Stimulated activated CD4-positive, alpha-beta T cell treated with anti-CD3 and anti-CD28 coated beads, TNF-alpha, amount 100 ng/mL, for 1 hour (primary cell): ENCODE data around the gene SLC36A4.
"Not testable (repeated sequence)": the region's sequence is repeated elsewhere in the genome, so short reads cannot be mapped to it uniquely, and the experiment has no call there.

Source experiments
- DNase-seq, 3 donors: peaks; one replicate each; pipeline ENCODE4 v3.0.0-alpha.2; 2020; ENCODE audit warnings: low read depth in 3 of 3, low spot score in 1 of 3

SLC36A4 gene

DNA sequence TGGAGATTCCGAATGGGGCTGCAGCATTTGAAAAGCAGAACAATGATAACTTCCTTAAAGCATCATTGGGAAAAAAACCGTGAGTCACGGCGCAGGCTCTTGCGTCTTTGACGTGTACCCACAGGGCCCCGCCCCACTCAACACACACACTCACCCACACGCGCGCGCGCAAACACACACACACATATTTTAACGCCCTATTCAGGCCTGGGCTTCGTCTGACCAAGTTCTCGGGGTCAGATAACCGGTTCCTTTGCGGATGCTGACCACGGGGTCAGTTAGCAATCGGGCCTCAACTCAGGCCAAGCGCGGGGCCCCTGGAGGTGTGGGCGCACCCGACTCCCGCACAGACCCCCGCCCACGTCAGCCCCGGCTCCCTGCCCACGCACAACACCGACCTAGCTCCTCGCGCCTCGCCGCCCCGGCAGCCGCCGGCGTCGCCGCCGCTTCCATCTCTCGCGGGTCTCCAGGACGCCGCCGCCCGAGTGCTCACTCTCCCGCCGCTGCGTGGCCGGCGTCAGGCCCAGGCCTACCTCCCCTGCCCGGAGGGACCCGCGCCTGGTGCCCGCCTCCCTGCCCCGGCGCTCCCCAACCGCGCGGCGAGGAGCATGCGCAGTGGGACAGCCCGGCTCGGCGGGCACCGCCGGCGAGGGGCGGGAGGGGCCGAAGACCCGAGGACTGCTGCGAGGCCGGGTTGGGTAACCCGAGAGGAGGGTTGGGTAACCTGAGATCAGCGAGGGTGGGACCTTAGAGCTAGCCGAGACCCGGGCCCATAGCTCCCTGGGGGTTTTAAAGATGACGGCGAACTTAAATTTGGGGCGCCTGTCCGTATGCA lies at the start of gene SLC36A4:
TSS of gene SLC36A4 (minus strand) at position 612 of the 835 bp plus-strand sequence. CDS start at position 453, 159 bp downstream.
- peak; percentile 55 to 69 (median 65) for DNase-seq

DNA sequence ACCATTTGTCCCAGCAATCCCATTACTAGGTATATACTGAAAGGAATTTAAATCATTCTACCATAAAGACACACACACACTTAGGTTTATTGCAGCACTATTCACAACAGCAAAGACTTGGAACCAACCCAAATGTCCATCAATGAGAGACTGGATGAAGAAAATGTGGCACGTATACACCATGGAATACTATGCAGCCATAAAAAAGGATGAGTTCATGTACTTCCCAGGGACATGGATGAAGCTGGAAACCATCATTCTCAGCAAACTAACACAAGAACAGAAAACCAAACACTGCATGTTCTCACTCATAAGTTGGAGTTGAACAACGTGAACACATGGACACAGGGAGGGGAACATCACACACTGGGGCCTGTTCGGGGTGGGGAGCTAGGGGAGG lies 49.0 kb upstream of the SLC36A4 start:
- DNase-seq: not testable (repeated sequence)

DNA sequence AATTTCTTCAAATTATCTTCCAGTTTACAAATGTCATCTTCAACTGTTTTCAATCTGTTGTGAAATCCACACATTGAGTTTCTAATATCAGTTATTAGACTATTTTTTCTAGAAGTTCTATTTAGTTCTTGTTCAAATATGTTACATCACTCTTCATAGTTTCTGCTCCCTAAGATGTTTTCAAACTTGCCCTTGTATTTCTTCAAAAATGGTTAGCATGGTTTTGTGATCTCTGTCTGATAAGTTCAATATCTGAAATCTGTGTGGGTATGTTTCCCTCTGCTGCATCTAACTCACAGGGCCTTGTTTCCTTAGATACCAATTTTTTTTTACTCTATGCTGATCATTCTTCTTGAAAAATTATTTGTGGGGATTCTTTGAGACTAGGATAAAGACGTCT lies 46.2 kb upstream of the SLC36A4 start:
- DNase-seq: no peak

DNA sequence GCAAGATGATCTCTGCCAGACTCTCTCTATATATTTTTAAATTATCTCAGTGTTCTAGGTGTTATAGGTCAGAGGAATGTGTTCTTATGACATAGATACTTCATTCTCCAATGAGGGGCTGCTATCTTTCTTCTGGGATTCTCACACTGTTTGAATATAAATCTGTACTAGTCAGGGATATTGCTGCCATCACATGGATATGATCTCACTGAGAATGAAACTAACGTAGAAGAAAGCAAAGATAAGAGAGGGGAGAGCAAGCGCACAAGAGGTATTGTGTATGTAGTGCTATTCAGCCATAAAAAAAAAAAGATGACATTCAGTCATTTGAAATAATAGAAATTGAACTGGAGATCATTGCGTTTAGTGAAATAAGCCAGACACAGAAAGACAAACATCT lies 42.2 kb upstream of the SLC36A4 start:
- DNase-seq: no peak

DNA sequence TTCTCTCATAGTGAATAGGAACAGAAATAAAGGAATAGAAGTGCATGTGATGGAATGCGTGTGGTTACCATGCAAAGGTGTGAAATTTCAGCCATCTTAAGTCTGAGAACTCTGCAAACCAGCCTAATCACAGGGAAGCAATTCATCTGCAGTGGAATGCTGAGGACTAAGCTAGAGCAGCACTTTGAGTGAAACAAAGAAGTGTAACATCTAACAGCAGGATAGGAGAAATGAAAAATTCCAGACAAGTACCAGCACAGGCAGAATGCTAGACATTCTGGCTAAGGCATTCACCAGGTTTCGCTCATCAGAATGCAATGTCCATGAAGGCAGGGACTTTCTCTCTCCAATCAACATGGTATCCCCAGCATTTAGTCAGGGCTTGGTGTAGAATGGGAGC lies 41.2 kb upstream of the SLC36A4 start:
- no peak for DNase-seq

DNA sequence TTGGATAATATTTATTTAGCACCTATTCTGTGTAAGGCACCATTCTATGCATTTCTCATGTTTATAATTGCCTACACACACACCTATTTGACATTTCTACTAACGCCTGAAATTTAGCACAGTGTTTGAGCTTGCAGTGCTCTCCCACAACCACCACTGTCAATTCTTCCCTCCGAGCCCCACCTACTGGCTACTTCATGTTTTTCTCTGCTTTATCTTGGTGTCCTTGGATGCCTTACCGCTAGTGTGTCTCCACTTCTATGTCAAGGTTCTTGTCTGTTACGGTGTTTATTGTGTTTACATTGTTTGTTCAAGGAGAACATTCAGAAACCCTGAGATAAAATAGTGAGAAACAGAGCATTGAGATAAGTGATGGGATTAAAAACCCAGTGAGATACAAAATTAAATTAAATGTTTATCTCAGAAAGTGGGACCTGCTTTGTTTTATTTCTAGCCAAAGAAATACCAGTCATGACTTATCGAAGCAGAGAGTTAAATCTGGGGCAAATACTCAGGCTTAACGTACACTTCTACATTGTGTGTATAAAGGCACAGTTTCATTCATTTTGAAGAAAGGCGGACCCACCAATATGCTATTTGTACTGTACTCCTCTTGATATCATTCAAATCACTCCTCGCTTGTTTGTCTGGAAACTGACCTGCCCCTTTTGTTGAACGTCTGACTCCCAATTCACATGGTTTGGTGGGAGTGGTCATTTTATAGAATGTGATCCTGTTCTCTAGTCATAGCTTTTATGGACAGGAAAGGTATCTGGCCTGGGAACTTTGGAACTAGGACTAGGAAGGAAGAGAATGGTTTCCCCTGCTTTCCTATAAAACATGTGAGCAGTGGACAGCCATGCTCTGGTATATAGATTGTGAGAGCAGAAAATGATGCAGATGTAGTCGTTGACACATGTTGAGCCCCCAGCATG lies 39.2 kb upstream of the SLC36A4 start:
- no peak for DNase-seq

DNA sequence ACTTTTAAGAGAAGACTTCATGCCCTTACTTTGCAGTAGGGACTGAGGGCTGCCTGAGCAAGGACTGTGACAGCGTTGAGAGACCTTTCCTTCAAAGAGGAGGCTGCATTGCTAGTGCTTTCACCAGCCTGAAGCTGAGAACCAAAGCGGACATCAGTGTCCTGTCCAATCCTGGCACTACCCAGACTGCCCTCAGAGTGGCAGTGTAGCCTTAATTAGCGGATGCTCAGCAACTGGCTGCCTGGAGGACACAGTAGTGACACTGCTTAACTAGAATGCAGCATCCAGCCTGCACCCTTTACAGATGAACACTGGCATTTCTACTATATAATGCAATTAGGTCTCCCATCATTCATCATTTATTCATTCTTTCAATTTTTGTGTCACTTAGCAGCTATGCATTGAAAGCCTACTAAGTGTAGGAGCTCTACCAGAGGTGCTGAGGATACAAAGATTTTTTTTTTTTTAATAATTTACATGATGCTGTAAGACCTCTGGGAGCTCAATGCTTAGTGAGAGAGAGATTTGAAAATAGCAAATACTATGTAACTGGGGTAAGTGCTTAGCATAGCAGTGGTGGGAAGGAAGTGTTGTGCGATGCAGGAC lies 36.9 kb upstream of the SLC36A4 start:
- peak; percentile 17 to 46 (median 30) for DNase-seq

DNA sequence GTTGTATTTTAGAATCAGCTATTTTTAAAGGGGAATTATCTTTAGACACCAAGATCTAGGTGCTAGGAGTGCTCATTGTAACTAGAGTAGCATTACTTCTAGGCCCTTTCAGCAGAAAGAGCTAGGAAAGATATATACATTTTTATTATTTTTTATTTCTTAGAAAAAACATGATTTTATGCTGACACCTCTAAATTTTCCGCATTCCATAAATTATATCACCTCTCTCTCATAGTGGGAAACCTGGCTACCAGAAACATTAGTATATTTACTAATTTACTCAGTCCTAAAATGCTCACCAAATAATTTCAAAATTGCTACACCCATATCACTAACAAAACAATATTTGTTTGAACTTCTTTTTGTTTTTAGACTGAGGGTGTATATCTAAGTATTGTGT lies 32.1 kb upstream of the SLC36A4 start:
- no peak for DNase-seq

DNA sequence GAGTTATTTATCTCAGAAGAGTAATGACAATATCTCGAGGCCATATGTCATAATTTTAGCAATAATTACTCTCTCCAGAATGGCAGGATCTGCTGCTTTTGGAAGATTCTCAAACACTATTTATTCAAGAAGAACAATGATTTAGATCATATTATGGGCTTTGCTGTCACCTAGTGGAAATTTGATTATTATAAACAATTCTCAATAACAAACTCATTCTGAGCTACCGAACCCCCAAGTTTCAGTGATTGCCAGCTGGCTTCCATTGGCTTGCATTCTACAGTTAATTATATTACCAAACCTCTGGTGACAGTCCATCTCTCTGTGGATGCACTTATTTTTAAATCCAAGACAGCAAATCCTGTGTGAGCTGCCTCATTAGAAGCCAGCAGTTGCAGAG lies 27.9 kb upstream of the SLC36A4 start:
- DNase-seq: no peak

DNA sequence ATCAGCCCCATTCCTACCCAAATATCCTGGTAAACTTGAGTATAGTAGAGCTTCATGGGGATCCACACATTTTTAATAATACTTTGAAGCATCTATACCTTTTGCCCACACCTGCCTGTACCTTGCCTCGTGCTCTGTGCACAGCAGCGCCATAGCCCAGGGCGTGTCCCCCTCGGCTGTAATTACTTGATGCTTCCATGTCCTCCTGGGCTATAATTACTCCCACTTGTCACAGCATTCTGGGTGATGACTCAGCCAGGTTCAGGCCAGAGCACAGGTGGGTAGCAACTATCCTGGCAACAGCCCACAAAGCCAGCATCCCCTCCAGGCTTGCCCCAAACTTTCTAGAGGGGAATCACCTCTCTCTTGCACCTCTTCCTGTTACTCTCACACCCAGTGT lies 23.7 kb upstream of the SLC36A4 start:
- DNase-seq: no peak

DNA sequence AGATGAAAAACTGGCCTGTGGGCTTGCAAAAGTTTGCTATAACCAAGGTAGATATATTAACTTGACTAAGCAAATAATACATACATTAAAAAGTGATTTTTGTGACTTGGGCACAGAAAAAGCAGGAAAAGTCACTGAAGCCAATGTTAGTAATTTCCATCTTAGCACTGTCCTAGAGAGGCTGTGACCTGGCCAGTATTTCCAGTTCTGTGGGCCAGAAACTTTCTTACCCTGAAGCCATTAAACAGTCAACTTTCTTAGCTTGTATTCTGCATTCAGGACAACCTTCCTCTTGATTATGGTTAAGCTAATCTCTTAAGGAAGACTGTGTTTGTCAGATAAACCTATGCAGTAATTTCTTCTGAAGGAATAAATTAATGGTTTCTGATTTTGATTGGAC lies 22.3 kb upstream of the SLC36A4 start:
- no peak for DNase-seq

DNA sequence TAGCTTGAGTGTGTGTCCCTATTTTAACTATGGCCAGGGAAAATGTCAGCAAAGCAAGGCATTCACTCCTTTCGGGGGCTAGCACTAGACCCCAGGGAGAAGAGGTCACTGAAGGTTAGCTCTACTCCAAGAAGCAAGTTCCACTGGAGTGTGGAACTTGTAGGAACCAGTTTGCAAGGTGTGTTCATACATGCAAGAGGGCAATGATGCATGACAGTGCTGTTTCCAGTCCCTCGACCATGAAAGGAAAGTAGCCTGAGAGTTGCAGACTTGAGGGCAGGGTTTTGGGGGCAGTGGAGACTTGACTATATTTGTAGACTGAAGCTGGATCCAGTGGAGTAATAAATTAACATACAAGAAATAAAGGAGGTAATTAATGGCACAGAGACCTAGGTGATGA lies 21.6 kb upstream of the SLC36A4 start:
- no peak for DNase-seq

DNA sequence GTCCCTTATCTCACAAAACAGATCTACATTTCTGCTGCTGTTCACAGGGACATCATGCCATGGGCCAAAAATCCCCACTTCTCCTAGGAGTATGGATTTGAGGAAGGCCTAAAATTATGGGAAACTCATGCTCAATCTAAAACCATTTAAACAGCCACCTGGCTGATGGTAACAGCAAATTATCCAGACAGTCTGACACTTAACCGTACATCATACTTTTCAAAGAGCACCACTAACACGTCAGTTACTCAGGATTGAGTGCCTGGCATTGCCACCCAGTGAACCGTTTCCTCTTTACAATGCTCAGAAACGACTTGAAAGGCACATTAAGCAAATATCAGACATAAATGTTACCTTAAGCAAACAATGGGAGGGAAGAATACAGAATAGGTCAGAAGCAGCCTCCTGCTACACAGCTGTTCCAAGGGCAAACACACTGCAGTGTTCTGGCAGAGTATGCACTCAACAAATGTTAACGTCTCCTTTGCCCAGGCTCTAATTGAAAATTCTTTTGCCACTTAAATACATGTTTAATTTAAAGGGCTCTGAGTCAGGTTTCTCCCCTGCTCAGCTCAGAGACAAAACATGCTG lies 18.8 kb upstream of the SLC36A4 start:
- no peak for DNase-seq

DNA sequence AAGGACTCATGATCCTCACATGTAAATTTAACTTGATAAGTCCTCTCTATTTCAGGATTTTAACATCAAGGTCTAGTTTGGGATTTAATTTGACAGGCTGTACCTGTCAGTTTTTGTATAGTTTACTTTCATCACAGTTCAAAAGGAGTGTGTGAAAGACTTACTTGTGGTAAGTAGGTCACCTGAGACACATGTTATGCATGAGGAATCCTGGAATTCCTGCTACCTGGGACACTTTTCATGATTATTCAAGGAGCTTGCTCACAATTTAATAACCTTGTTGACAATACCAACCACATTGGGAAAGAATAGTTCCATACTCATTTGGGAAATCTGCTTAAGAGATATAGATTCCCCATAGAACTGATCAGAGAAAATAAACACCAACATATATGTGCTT lies 15.8 kb upstream of the SLC36A4 start:
- no peak for DNase-seq

DNA sequence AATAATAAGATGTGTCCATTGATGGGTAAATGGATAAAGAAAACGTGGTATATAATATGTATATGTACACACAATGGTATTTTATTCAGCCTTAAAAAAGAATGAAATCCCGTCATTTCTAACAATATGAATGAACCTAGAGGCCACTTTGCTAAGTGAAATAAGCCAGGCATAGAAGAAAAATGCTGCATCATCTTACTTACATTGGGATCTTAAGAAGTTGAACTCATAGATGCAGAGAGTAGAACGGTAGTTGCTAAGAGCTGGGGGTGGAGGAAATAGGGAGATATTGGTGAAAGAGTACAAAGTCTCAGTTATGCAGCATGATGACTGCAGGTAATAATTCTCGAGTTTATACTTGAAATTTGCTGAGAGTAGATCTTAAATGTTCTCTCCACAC lies 14.3 kb upstream of the SLC36A4 start:
- no peak for DNase-seq

DNA sequence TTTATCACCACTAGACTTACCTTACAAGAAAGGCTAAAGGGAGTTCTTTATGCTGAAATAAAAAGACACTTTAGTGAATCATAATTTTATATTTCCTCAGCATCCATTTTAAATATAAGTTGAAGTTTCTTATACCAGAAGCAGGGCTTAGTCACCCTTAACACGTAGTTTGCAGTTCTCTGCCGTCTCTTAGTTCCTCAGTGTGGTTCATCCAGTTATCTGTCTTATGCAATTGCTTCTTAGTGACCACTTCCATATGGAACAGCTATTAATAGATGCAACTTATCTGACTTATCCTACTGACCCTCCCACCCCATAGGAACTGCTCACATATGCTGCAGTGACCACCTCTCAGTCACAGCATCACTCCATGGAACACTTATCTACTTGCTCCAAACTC lies 11.7 kb upstream of the SLC36A4 start:
- DNase-seq: no peak

DNA sequence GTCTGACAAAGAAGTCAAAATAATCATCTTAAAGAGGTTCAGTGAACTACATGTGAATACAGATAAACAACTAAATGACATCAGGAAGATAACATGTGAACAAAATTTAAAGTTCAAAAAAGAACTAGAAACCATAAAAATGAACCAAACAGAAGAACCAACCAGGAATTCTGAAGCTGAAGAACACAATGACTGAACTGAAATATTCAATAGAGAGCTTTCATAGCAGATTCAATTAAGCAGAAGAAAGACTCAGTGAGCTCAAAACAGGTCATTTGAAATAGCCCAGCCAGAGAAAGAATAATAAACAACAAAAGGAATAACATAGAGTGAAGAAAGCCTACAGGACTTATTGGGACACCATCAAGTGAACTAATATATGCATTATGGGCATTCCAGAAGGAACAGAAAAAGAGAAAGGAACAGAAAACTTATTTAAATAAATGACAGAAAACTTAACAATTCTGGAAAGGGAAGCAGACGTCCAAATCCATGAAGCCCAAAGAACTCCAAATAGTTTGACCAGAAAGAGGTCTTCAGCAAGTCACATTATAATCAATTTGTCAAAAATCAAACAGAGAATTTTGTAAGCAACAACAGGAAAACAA lies 11.0 kb upstream of the SLC36A4 start:
- DNase-seq: no peak

DNA sequence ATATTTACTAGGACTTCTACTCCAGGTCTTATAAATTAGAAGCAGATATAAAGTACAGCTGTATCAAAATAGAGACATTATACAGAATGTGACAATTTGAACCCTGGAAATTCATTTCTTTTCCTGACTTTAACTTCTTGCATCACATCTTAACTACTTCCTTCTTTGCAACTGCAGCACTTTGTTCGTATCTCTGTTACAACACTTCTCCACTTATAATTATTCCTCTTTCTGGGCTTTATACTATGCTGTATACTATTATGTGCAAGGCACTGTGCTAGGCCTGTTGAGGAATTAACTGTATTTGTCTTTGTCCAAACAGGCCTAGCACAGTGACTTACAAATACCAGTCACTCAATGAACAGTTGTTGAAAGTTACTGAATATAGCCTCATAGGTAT lies 1.8 kb upstream of the SLC36A4 start:
- no peak for DNase-seq

DNA sequence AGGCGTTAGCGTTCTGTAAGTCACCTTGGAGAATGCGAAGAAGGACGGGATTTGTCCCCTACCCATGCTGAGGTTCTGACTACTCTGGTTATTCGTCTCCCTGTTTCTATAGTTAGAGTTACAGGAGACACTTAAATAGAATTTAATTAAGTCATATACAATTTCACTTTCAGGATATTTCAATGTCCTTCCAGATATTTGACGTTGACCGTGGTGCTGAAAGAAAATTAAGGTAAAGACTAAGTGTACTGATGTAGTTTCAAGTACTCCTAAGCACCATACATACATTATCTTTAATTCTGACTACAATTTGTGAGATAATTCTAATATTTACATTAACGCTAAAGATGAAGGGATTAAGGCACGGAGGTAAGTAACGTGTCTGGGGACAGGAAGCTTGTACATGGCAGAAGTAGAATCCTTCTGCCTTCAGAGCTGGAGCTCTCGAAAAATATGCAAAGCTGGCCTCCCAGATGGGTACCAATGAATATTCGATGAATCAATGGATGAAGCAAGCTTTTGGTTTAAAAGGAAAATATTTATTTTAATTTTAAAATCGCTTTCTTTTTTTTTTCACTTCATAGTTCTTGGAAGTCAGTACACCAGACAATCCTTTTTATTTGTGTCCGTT lies 539 bp upstream of the SLC36A4 start:
- DNase-seq: no peak

DNA sequence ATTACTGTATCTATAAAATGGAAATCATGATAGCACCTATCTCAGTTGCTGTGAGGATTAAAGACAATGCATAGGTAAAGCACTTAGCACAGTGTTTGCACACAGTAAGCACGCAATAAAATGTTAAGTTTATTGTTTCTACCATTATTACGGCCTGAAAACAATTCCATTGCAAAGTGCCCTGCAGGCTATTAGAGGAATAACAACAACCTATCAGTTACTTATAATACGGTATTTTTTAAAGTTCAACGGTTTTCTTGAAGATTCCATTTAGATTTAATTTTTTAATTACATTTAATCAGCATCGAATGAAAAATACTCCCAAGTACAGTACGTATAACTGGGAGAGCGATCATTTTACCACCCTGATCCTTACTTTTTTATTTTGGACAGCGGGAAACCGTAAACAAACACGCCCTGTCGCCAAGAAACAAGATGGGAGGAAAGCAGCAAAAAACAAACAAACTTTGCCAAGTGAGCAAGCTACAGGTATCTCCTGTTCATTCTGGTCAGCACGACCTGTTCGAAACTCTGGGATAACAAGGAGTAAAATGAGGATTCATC lies 893 bp downstream of the SLC36A4 start:
- DNase-seq: no peak
